Hematopoietic multipotent progenitor cell treated with erythropoietin and hydrocortisone succinate and interleukin-3 and kit ligand, for 17 days (in vitro differentiated cells): ENCODE results near the gene GDF11.

Source experiments
- DNase-seq: peaks from one replicate; pipeline ENCODE4 v3.0.0-alpha.2; 2015; ENCODE audit warnings: low spot score

The GDF11 gene

GRCh38 chr12:55742719-55743405 is at the start of gene GDF11:
Gene GDF11, plus strand, starts transcription at chr12:55743122. Its CDS starts 195 bp downstream, at chr12:55743317.
- DNase-seq: no peak

DNA sequence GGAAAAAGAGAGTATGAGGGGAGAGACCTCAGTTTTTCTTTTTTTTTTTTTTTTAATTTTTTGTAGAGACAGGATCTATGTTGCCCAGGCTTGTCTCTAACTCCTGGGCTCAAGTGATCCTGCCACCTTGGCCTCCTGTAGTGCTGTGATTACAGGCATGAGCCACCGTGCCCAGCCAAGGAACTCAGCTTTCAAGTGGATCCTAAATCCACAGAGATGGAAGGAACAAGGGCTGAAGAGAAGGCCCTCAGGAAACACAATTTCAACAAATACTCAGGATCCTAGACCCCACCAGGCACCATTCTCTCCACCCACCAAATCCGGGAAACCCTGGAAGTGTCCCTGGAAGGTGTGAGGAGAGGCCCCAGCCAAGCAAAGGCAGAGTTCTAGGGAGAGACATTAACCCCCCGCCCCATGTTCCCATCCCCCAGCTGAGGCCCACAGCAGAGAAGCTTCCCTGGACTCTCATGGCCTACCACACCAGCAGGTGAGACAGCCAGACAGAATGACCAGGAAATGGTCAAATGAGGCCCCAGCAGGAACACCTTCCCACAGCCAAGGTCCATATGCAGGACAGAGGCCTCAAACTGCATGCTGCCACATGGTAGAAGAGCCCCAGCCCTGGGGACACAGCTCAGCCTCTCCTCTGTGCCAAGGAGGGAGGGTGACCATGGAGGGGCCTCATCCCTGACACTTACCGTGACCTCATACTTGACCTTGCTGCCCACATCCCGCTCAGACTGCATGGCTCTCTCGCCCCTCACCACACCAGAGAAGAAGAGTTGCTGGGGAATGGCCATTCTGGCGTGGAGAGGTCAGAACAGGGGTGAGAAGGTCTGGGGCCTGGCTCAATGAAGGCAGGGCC is 49.4 kb upstream of the GDF11 start:
- DNase-seq: no peak

- no peak for DNase-seq
Measured at GRCh38 chr12:55694188-55694515, 48.8 kb upstream of the GDF11 start.

DNA sequence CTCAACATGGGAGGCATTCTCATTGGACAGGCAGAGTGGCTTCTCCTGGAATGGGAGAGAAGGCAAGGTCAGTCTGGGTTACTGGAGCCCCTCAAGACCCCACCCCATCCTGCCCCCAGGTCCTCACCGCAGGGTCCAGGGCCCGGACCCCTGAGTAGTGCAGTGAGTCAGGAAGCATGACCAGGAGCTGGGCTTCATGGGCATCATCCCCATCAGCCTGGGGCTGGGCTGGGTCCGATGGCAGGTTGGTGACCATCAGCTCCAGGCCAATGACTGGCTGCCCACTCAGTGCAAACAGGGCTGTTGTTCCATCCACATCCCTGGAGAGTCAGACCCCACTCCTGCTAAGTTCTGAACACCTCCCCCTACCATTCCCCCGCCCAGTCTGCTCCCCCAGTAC is 48.3 kb upstream of the GDF11 start:
- DNase-seq: no peak

DNA sequence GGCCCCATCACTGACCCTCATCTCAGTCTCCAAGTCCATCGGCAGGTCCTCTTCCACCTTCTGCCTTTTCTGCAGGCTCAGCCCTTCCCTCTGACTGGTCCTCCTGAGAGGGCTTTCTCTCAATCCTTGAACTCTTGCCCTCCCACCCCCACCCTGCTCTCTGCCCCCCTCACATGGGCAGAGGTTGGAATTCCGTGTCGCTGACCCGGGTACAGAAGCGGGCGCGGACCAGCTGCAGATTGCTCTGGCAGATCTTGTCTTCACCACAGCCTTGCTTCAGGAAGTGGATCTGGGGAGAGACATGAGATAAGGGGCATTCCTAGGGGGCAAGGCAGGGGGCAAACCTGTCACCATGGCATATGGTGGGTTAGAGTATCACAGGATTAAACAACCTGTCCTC is 47.6 kb upstream of the GDF11 start:
- DNase-seq: no peak

GRCh38 chr12:55696141-55696540 is 46.8 kb upstream of the GDF11 start:
- no peak for DNase-seq

DNA sequence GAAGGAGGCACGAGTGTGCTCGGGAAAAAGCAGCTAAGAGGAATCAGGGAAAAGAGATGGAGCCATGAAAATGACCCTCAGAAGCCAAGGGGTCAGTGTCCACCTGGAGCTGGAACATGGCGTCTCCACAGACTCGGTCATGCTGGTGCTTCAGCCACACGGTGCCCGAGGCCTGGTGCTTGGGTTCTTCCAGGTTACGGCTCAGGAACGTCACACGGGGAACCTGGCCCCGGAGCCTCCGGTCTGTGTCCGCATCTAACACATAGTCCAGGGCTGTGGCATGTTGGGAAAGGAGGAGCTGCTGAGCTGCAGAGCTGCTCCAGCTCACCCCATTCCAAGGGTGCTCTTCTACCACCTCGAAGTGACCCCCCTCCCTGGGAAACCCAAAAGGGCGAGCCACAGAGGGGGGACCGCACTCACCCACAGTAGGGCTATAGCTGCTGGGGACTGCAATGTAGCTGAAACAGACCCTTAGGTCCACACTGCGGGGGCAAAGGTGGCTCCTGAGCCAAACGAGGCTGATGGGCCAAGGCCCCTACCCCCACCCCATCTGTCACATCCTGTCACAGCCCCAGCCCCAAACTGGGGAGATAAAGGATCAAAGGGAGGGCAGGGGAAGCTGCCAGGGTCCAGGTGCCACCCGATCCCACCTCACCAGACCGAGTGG is 46.0 kb upstream of the GDF11 start:
- no peak for DNase-seq

DNA sequence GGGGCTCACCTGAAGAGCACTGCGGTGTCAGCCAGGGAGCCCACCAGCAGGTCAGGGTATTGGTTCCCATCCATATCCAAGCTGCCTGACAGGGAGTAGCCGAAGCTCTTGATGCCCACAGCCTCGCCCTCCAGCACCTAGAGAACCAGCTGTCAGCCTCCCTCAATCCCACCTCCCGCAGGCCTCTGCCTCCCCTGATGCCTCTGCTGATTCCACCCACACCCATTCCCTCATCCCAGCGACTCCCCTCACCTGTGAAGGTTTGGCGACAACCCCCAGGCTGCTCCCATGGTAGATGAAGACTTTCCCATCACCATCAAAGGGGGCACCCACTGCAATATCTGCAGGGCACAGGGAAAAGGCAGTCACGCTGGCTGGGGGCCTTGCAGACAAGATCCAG is 45.2 kb upstream of the GDF11 start:
- no peak for DNase-seq

GRCh38 chr12:55698241-55698955 is 44.5 kb upstream of the GDF11 start:
- no peak for DNase-seq

GRCh38 chr12:55698965-55699364 is 44.0 kb upstream of the GDF11 start:
- no peak for DNase-seq

DNA sequence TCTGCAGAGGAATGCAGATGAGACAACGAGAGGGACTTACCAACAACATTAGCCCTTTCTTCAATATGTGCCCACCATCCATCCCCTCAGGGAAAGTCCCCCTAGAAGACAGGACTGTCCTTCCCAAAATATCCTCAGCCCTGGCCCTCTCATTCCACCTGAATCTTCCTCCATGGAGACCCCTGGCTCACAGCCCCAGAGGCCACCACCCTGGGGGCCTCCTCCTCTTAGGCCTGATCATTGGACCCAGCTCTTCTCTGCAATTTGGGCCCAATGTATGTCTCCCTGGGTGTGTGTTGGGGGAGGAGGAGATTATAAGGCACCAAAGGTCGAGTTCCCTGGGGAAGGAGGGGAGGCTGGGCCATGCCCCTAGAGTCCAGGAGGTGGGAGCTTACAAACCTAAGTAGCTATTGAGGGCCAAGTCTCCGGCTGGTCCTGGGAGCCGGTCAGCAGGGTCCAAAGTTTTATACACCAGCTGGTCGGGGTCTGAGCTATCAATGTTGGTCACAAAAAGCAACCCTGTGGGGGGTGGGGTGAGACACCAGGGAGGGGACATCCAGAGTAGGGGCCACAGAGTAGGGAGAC is 43.4 kb upstream of the GDF11 start:
- no peak for DNase-seq

DNA sequence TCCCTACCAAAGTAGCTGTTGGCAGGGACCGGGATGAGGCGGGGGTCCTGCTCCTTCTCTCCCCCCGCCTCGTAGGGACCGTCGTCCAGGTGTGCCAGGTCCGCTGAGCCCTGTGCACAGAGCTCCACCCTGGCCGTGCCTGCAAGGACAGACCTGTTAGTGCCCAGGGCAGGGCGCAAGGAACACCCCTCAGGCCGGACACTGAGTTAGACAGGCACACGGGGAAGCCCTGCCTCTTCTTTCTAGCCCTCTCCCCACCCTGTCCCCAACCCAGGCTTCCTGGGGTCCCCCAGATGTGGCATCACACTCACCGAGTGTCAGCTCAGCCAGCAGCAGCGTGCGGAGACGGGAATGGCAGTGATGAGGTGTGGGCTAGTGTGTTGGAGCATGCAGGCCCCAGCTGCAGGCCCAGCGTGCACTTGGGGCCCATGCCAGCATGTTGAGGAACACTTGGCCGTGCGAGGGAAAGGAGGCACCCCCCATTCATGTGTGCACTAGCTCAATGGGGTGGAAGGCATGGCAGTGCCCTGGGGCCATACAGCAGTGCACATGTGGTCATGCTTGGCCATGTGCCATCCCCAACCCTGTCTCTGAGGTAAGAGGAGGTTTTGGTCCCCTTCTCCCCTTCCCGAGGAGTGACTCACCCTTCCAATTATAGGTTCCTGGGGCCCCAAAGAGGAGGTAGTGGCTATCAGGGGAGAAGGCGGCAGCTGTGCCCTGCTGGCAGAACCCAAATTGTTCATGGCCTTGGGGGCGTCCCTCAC is 42.5 kb upstream of the GDF11 start:
- DNase-seq: no peak

DNA sequence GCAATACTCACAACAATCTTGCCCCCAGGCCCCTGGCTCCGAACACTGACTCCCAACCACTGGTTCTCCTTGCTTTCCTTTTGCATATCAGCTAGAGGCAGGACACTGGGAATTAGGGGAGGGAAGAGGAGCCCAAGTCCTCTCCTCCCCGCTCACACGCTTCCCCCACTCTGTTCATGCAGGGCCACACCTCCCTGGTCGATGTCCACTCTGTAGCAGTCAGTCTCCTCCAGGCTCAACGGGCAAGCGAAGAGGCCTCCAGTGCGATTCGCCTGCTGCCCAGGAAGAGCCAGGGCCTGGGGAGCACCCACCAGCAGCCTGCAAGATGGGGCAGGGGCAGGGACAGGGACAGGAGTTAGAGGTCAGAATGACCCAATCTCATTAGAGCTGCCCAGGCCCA is 40.1 kb upstream of the GDF11 start:
- DNase-seq: no peak

DNA sequence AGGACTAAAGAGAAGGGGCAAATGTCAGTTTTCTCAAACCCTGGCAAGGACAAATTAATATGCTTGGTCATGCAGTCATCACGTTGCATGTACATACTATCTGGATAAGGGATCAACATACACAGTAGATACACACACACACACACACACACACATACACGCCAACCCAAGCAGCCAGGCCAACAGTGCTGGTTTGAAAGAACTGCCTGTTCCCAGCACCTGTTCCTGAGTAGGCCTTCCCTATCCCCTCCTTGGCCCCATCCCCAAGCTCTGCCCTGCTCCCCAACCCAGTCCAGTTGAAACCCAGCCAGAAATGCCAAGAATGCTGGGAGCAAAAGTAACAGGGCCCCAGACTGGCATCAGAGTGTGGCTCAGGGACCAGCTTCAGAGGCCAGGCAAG is 39.6 kb upstream of the GDF11 start:
- no peak for DNase-seq

- DNase-seq: no peak
Measured at GRCh38 chr12:55703901-55704761, 38.8 kb upstream of the GDF11 start.

DNA sequence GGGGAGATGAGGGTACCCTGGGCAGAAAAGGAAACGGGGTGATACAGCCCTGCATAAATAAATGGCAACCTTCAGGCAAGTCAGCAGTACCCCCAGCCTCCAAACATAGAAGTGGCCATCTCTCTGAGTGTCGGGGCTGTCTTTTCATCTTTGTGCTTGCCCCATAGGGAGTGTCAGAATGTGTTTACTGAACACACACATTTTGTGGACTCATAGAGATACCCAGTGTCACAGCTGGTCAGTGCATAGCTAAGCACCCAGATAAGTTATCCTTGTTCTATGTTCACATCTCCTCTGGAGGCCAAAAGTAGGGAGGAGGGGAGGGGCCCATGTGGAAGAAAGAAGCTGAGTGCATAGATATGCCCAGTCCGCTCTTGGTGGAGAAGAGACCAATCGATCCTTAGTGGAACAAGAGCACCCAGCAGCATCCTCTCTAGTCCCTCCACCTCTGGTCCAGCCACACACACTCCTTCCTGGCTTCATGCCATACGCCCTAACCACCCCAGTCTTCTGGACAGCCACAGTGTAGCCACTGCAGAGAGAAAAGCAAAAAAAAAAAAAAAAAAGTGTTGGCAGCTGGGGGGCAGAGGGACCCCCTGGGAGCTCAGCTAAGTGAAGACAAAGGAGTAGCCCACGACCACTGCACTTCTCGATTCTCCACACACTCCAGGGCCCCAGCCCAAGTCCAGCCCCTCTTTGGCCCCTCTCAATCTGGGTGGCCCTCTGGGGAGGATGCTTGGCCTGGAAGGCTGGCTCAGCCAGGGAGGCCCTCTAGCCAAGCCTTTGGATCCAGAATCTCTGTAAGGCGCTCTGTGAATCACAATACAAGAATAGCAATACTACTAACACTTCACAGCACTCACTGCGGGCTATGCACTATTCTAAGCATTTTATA is 37.9 kb upstream of the GDF11 start:
- DNase-seq: no peak

DNA sequence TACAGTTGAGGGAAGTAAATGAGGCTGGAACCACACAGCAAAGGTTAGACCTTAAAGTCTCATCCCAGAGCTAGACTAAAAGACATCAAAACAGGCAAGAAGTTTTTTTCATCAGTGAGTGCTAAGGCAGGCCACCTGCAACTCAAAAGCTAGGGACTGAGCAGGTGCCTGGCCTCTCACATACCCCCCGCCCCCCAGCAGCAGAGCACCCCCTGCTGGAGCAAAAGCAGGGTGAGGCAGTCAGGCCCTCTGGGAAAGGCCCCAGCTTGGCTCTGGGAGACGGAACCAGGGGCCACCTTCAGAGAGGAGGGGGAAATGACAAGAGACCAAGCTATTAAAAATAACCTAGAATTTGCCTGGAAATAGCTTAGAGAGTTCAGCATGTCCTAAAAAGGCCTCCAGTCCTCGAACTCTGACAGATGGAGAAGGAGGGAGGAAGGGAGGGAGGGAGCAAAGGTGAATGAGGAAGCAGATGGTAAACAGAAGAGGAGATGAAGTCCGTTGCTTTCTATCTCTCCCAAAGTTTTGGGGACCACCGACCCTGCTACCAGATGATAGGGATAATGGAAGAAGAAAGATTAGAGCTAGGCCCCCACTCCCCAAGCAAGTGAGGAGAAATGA is 37.0 kb upstream of the GDF11 start:
- DNase-seq: no peak

DNA sequence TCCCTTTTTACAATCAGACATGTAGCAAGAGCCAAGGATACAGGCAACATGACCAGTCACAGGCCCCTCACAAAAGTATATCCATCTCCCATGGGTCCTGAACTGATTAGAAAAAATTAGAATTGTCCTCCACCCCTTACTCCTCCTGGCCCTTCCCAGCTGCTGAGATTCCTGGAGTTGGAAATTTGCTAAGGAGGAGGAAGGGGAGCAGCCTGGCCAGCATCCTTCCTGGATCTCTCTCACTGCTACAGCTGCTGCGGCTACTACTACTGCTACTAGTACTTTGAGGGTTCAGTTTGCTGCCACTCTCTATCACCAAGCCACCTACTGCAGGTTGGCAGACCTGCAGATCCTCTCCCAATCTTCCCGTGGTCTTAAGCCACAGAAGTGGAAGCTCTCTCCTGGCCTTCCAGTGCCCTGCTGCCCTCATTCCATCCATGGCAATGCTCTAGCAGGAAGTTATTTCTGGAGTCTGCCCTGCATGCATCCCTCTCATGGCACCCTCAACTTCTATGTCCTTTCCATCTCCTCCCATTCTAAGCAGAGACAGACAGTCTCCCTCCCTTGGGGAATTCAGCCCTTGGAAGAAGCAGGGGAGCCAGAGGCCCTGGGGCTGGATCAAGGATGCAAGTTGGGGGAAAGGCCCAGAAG is 36.2 kb upstream of the GDF11 start:
- no peak for DNase-seq
